Astrocyte of the hippocampus (primary cell): Measurements from ENCODE around the gene HSD17B14.
A peak's percentile ranks its signal among the peaks of the same experiment; 100 is the strongest.
"Not testable (repeated sequence)": the region's sequence is repeated elsewhere in the genome, so short reads cannot be mapped to it uniquely, and the experiment has no call there.

Experiments
- DNase-seq: peaks from one replicate; pipeline ENCODE4 v3.0.0; 2011; ENCODE audit warnings: low read depth, low spot score

HSD17B14 gene

GRCh38 chr19:48867746-48868113, 31.4 kb upstream of the HSD17B14 start:
- DNase-seq = no peak

- DNase-seq = no peak
Observed at GRCh38 chr19:48867123-48867745, 30.9 kb upstream of the HSD17B14 start.

- DNase-seq = no peak
Observed at GRCh38 chr19:48866692-48867091, 30.4 kb upstream of the HSD17B14 start.

- DNase-seq = no peak
Observed at GRCh38 chr19:48862827-48863226, 26.5 kb upstream of the HSD17B14 start.

GRCh38 chr19:48861313-48861712, 25.0 kb upstream of the HSD17B14 start:
- no peak for DNase-seq

GRCh38 chr19:48859711-48860572, 23.7 kb upstream of the HSD17B14 start:
- no peak for DNase-seq

GRCh38 chr19:48858984-48859710, 22.9 kb upstream of the HSD17B14 start:
- DNase-seq = no peak

- peak; percentile 44 for DNase-seq
Observed at GRCh38 chr19:48856921-48857320, 20.6 kb upstream of the HSD17B14 start.

GRCh38 chr19:48854103-48854502, 17.8 kb upstream of the HSD17B14 start:
- no peak for DNase-seq

GRCh38 chr19:48853483-48853882, 17.2 kb upstream of the HSD17B14 start:
- DNase-seq = no peak

GRCh38 chr19:48852292-48852691, 16.0 kb upstream of the HSD17B14 start:
- no peak for DNase-seq

- not testable (repeated sequence) for DNase-seq
Observed at GRCh38 chr19:48846659-48847058, 10.4 kb upstream of the HSD17B14 start.

GRCh38 chr19:48845384-48845783, 9.1 kb upstream of the HSD17B14 start:
- no peak for DNase-seq

- no peak for DNase-seq
Observed at GRCh38 chr19:48844472-48844871, 8.2 kb upstream of the HSD17B14 start.

- DNase-seq = peak; percentile 69
Observed at GRCh38 chr19:48842789-48843162, 6.5 kb upstream of the HSD17B14 start.

GRCh38 chr19:48841571-48841970, 5.3 kb upstream of the HSD17B14 start:
- no peak for DNase-seq

- no peak for DNase-seq
Observed at GRCh38 chr19:48841047-48841446, 4.8 kb upstream of the HSD17B14 start.

- no peak for DNase-seq
Observed at GRCh38 chr19:48837687-48838086, 1.4 kb upstream of the HSD17B14 start.

- peak; percentile 96 for DNase-seq
Observed at GRCh38 chr19:48837051-48837524, 797 bp upstream of the HSD17B14 start.

GRCh38 chr19:48835734-48836088, 580 bp downstream of the HSD17B14 start:
- peak; percentile 94 for DNase-seq

GRCh38 chr19:48833977-48834376, 2.3 kb downstream of the HSD17B14 start:
- DNase-seq = no peak

GRCh38 chr19:48833049-48833448, 3.2 kb downstream of the HSD17B14 start:
- no peak for DNase-seq
